Coronary artery (tissue), 2 donors: Measurements from ENCODE around the gene SEMA4D.

Experiments used
- DNase-seq: peaks from one replicate; pipeline ENCODE4 v3.0.0-alpha.2; 2017; ENCODE audit warnings: low spot score
- H3K27ac ChIP-seq, 2 donors: fragments of 200-600 bp; sonication (generic); one replicate each; pipeline ENCODE4 v1.5.1; 2016 to 2019
- H3K4me3 ChIP-seq: fragments of 200-600 bp; sonication (generic); 2 replicates; pipeline ENCODE4 v1.5.1; 2016; ENCODE audit warnings: mild to moderate bottlenecking, moderate library complexity
- CTCF ChIP-seq: fragments of 200-600 bp; sonication (generic); IDR thresholded peaks from one replicate; pipeline ENCODE4 v1.5.1; 2019; ENCODE audit warnings: antibody characterized with exemption

SEMA4D gene

GRCh38 chr9:89426384-89426961, 71.4 kb downstream of the SEMA4D start:
- Histone ChIP-seq H3K4me3 (no peak overlapping the region), H3K27ac (no peak overlapping the region)
- no peak for DNase-seq
- no peak for TF ChIP-seq CTCF

- TF ChIP-seq CTCF, result no peak
- Histone ChIP-seq H3K4me3 (no peak overlapping the region), H3K27ac (no peak overlapping the region)
- no peak for DNase-seq
These were observed 72.0 kb downstream of the SEMA4D start for GRCh38 chr9:89425921-89426383.

- no peak overlapping the region for H3K27ac ChIP-seq
- DNase-seq, result no peak
- no peak overlapping the region for H3K4me3 ChIP-seq
- TF ChIP-seq CTCF, result no peak
These were observed 72.7 kb downstream of the SEMA4D start for GRCh38 chr9:89425024-89425805.

- DNase-seq, result no peak
- Histone ChIP-seq H3K27ac (no peak overlapping the region), H3K4me3 (no peak overlapping the region)
- TF ChIP-seq CTCF, result no peak
These were observed 75.5 kb downstream of the SEMA4D start for GRCh38 chr9:89422151-89422975.

GRCh38 chr9:89421595-89421994, 76.3 kb downstream of the SEMA4D start:
- H3K27ac ChIP-seq, result no peak overlapping the region
- no peak for TF ChIP-seq CTCF
- H3K4me3 ChIP-seq, result no peak overlapping the region
- DNase-seq, result no peak

- no peak for TF ChIP-seq CTCF
- DNase-seq, result no peak
These were observed 77.3 kb downstream of the SEMA4D start for GRCh38 chr9:89420397-89421178.

More at GRCh38 chr9:89420397-89421178, 77.3 kb downstream of the SEMA4D start:
- H3K27ac ChIP-seq, result no peak overlapping the region
- H3K4me3 ChIP-seq, result no peak overlapping the region
